Fibroblast of the conjunctiva (primary cell): ENCODE measurements around the gene GSTM4.
"Not testable (repeated sequence)": the region's sequence is repeated elsewhere in the genome, so short reads cannot be mapped to it uniquely, and the experiment has no call there.

Experiments
- DNase-seq: peaks from one replicate; pipeline ENCODE4 v3.0.0-alpha.2; 2010; ENCODE audit warnings: low read depth

Gene GSTM4

GRCh38 chr1:109668123-109668775, 12.3 kb downstream of the GSTM4 start:
- DNase-seq, result no peak

- no peak for DNase-seq
Measured at GRCh38 chr1:109669246-109669948, 13.5 kb downstream of the GSTM4 start.

- DNase-seq, result not testable (repeated sequence)
Measured at GRCh38 chr1:109669949-109670302, 14.0 kb downstream of the GSTM4 start.

- DNase-seq, result no peak
Measured at GRCh38 chr1:109671067-109671466, 15.2 kb downstream of the GSTM4 start.

- not testable (repeated sequence) for DNase-seq
Measured at GRCh38 chr1:109673861-109674260, 18.0 kb downstream of the GSTM4 start.

- not testable (repeated sequence) for DNase-seq
Measured at GRCh38 chr1:109676683-109677381, 20.9 kb downstream of the GSTM4 start.

- DNase-seq, result no peak
Measured at GRCh38 chr1:109677459-109677858, 21.6 kb downstream of the GSTM4 start.

- not testable (repeated sequence) for DNase-seq
Measured at GRCh38 chr1:109678637-109679036, 22.7 kb downstream of the GSTM4 start.

GRCh38 chr1:109684777-109685176, 28.9 kb downstream of the GSTM4 start:
- not testable (repeated sequence) for DNase-seq

- not testable (repeated sequence) for DNase-seq
Measured at GRCh38 chr1:109685399-109685798, 29.5 kb downstream of the GSTM4 start.

GRCh38 chr1:109685890-109686289, 30.0 kb downstream of the GSTM4 start:
- DNase-seq, result not testable (repeated sequence)

GRCh38 chr1:109687109-109687508, 31.2 kb downstream of the GSTM4 start:
- not testable (repeated sequence) for DNase-seq

- peak; percentile 81 for DNase-seq
Measured at GRCh38 chr1:109687641-109688499, 32.0 kb downstream of the GSTM4 start, which contains the start of gene GSTM1. Gene GSTM1, plus strand, starts transcription at chr1:109687817. Its CDS starts 57 bp downstream, at chr1:109687874.

- no peak for DNase-seq
Measured at GRCh38 chr1:109689844-109690405, 34.0 kb downstream of the GSTM4 start.

GRCh38 chr1:109691759-109692158, 35.9 kb downstream of the GSTM4 start:
- DNase-seq, result no peak

GRCh38 chr1:109694400-109694799, 38.5 kb downstream of the GSTM4 start:
- not testable (repeated sequence) for DNase-seq

GRCh38 chr1:109695138-109695537, 39.2 kb downstream of the GSTM4 start:
- DNase-seq, result not testable (repeated sequence)

- DNase-seq, result no peak
Measured at GRCh38 chr1:109697066-109697465, 41.2 kb downstream of the GSTM4 start.

GRCh38 chr1:109697861-109698260, 42.0 kb downstream of the GSTM4 start:
- DNase-seq, result not testable (repeated sequence)

- DNase-seq, result not testable (repeated sequence)
Measured at GRCh38 chr1:109702940-109703339, 47.0 kb downstream of the GSTM4 start.

GRCh38 chr1:109704173-109704572, 48.3 kb downstream of the GSTM4 start:
- DNase-seq, result no peak

- DNase-seq, result no peak
Measured at GRCh38 chr1:109705411-109705810, 49.5 kb downstream of the GSTM4 start.
